ENCODE measurements around the gene EIF4G3. TPM values are rescaled to one million over a fixed set of nuclear protein-coding genes. Genes with fewer than 3 reads are reported as not detected.

Gene EIF4G3
- total RNA-seq, 1 experiment from 2014 or later = 86.8 TPM

DNA sequence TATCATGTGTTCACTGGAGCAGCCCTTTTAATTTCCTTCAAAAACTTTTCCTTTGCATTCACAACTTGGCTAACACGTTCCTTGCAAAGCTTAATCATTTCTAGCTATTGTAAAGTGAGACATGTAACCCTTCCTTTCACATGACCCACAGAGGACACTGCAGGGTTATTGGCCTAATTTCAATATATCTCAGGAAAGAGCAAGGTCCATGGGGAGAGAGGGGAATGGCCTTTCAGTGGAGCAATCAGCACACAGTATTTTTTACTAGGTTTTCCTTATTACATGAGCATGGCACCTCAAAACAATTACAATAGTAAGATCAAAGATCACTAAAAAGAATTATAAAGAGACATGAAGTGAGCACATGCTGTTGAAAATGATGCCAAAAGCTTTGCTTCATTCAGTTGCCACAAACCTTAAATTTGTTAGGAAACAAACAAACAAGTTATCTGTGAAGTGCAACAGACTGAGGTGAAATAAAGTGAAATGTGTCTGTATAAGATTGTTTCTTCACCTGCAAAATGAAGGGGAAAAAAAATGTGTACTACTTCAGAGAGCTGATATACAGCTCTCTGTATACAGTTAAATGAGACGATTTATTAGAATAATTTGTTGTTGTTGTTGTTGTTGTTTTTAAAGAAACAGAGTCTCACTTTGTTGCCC lies 61.5 kb downstream of the EIF4G3 start:
- no peaks in the 10 kb centered on the region for H3K27me3 ChIP-seq (replicated peaks; ENCODE audit: insufficient read depth, low read depth, low read length, poor library complexity)
- TF ChIP-seq EZH2 (IDR thresholded peaks at IDR 0.05; ENCODE audit: borderline replicate concordance, low read depth, low read length, poor library complexity, severe bottlenecking) = no peak
- DNase-seq (ENCODE audit: low spot score) = no peak
- no peaks in the 10 kb centered on the region for H3K36me3 ChIP-seq (ENCODE audit: insufficient read depth, low read length, poor library complexity, severe bottlenecking)
- ChIA-PET CTCF (interaction anchor here (0.6 kb wide), 1 partner anchor 78 kb away, joined by 3 read pairs; no protein-coding TSS in a partner anchor), POLR2A (ENCODE audit: low non-redundant PET) (no interaction called here)
- no peaks in the 10 kb centered on the region for H3K9me3 ChIP-seq (ENCODE audit: low read depth, low read length, poor library complexity, severe bottlenecking)
- no peak overlapping the region for H3K4me3 ChIP-seq (ENCODE audit: low read depth, low read length, poor library complexity, severe bottlenecking)
- peaks cover 24% of the 10 kb centered on the region for H3K4me1 ChIP-seq (ENCODE audit: insufficient read depth, low read length, poor library complexity, severe bottlenecking)
- intact Hi-C loops (cut with micrococcal nuclease; ENCODE audit: unreplicated experiment) = no loop called here
- no peak overlapping the region for H3K27ac ChIP-seq (ENCODE audit: low read depth, low read length, poor library complexity, severe bottlenecking)
- BruUV-seq (replicated peaks) = no TSS peak

DNA sequence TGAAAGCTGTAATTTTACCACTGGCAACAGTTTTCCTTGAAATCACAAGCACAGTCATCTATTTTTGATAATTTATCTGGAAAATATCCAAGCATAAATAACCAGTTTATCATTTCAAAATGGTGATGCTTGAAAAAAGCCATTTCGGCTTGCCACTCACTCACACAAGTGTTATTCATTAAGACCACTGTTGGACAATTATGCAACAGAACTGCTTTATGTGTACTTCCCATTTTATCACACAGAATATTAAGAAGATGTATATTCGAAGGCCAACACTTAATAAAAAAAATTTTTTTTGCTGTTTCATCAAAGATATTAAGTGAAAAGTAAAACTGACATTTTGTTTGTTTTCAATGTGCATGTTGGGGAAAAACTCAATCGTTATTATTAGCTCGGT lies 62.3 kb downstream of the EIF4G3 start:
- CTCF ChIA-PET = interaction anchor here (0.6 kb wide), 1 partner anchor 96 kb away, joined by 4 read pairs; no protein-coding TSS in a partner anchor
- H3K27me3 ChIP-seq (replicated peaks; ENCODE audit: insufficient read depth, low read depth, low read length, poor library complexity) = no peaks in the 10 kb centered on the region
- no TSS peak for BruUV-seq (replicated peaks)
- TF ChIP-seq EZH2 (IDR thresholded peaks at IDR 0.05; ENCODE audit: borderline replicate concordance, low read depth, low read length, poor library complexity, severe bottlenecking) = no peak
- TF ChIP-seq, protein P1, sequence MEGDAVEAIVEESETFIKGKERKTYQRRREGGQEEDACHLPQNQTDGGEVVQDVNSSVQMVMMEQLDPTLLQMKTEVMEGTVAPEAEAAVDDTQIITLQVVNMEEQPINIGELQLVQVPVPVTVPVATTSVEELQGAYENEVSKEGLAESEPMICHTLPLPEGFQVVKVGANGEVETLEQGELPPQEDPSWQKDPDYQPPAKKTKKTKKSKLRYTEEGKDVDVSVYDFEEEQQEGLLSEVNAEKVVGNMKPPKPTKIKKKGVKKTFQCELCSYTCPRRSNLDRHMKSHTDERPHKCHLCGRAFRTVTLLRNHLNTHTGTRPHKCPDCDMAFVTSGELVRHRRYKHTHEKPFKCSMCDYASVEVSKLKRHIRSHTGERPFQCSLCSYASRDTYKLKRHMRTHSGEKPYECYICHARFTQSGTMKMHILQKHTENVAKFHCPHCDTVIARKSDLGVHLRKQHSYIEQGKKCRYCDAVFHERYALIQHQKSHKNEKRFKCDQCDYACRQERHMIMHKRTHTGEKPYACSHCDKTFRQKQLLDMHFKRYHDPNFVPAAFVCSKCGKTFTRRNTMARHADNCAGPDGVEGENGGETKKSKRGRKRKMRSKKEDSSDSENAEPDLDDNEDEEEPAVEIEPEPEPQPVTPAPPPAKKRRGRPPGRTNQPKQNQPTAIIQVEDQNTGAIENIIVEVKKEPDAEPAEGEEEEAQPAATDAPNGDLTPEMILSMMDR (conservative IDR thresholded peaks at IDR 0.05; ENCODE audit: low read depth, low read length) = no peak
- peaks cover 24% of the 10 kb centered on the region for H3K4me1 ChIP-seq (ENCODE audit: insufficient read depth, low read length, poor library complexity, severe bottlenecking)
- POLR2A ChIA-PET (ENCODE audit: low non-redundant PET) = no interaction called here
- H3K9me3 ChIP-seq (ENCODE audit: low read depth, low read length, poor library complexity, severe bottlenecking) = no peaks in the 10 kb centered on the region
- no peak for DNase-seq (ENCODE audit: low spot score)
- intact Hi-C loops (cut with micrococcal nuclease; ENCODE audit: unreplicated experiment) = no loop called here
- H3K4me3 ChIP-seq (ENCODE audit: low read depth, low read length, poor library complexity, severe bottlenecking) = no peak overlapping the region
- no peak overlapping the region for H3K27ac ChIP-seq (ENCODE audit: low read depth, low read length, poor library complexity, severe bottlenecking)
- H3K36me3 ChIP-seq (ENCODE audit: insufficient read depth, low read length, poor library complexity, severe bottlenecking) = no peaks in the 10 kb centered on the region

DNA sequence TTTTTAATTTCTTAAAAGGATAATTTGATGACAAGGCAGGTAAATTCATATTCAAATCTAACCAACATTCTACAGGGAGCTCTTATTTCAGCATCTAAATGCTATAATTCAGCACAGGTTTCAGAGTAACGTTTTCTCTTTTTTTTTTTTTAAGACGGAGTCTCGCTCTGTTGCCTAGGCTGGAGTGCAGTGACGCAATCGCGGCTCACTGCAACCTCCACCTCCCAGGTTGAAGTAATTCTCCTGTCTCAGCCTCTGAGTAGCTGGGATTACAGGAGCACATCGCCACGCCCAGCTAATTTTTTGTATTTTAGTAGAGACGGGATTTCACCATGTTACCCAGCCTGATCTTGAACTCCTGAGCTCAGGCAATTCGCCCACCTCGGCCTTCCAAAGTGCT lies 66.5 kb downstream of the EIF4G3 start:
- DNase-seq (ENCODE audit: low spot score) = no peak
- TF ChIP-seq EZH2 (IDR thresholded peaks at IDR 0.05; ENCODE audit: borderline replicate concordance, low read depth, low read length, poor library complexity, severe bottlenecking) = no peak
- TF ChIP-seq, protein P1 (conservative IDR thresholded peaks at IDR 0.05; ENCODE audit: low read depth, low read length) = no peak
- Histone ChIP-seq H3K27me3 (replicated peaks; ENCODE audit: insufficient read depth, low read depth, low read length, poor library complexity) (no peaks in the 10 kb centered on the region), H3K36me3 (ENCODE audit: insufficient read depth, low read length, poor library complexity, severe bottlenecking) (no peaks in the 10 kb centered on the region), H3K9me3 (ENCODE audit: low read depth, low read length, poor library complexity, severe bottlenecking) (no peaks in the 10 kb centered on the region), H3K27ac (ENCODE audit: low read depth, low read length, poor library complexity, severe bottlenecking) (no peak overlapping the region), H3K4me1 (ENCODE audit: insufficient read depth, low read length, poor library complexity, severe bottlenecking) (peaks cover 18% of the 10 kb centered on the region), H3K4me3 (ENCODE audit: low read depth, low read length, poor library complexity, severe bottlenecking) (no peak overlapping the region)
- intact Hi-C loops (cut with micrococcal nuclease; ENCODE audit: unreplicated experiment) = no loop called here
- ChIA-PET CTCF (no interaction called here), POLR2A (ENCODE audit: low non-redundant PET) (no interaction called here)
- BruUV-seq (replicated peaks) = no TSS peak

DNA sequence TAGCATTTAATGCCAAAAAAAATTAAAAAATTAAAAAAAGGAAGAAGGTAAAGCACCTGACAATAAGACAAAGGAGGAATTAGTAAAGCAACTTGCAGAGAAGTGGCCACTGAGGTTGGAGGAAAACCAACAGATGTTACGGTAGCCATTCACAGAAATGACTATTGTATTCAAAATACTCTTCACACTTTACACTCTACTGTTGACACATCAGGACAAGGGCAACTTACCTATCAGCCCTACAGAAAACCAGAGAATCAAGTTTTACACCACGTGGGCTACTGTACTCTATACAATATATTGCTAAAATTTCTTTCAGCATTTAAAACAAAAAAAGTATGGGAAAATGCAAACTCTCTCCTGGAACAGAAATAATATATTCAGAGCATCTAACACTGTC lies 70.0 kb downstream of the EIF4G3 start:
- Histone ChIP-seq H3K36me3 (ENCODE audit: insufficient read depth, low read length, poor library complexity, severe bottlenecking) (peaks cover 4% of the 10 kb centered on the region), H3K4me1 (ENCODE audit: insufficient read depth, low read length, poor library complexity, severe bottlenecking) (peaks cover 17% of the 10 kb centered on the region), H3K27ac (ENCODE audit: low read depth, low read length, poor library complexity, severe bottlenecking) (no peak overlapping the region), H3K4me3 (ENCODE audit: low read depth, low read length, poor library complexity, severe bottlenecking) (no peak overlapping the region), H3K27me3 (replicated peaks; ENCODE audit: insufficient read depth, low read depth, low read length, poor library complexity) (no peaks in the 10 kb centered on the region), H3K9me3 (ENCODE audit: low read depth, low read length, poor library complexity, severe bottlenecking) (no peaks in the 10 kb centered on the region)
- DNase-seq (ENCODE audit: low spot score) = no peak
- intact Hi-C loops (cut with micrococcal nuclease; ENCODE audit: unreplicated experiment) = no loop called here
- BruUV-seq (replicated peaks) = no TSS peak
- no peak for TF ChIP-seq EZH2 (IDR thresholded peaks at IDR 0.05; ENCODE audit: borderline replicate concordance, low read depth, low read length, poor library complexity, severe bottlenecking)
- TF ChIP-seq, protein P1 (conservative IDR thresholded peaks at IDR 0.05; ENCODE audit: low read depth, low read length) = no peak
- CTCF ChIA-PET = interaction anchor here (0.8 kb wide), 1 partner anchor 15 kb away, joined by 5 read pairs; no protein-coding TSS in a partner anchor
- POLR2A ChIA-PET (ENCODE audit: low non-redundant PET) = no interaction called here

Data from A673 (cell line).